Activated CD4-positive, alpha-beta memory T cell treated with anti-CD3 and anti-CD28 coated beads for 36 hours (primary cell): ENCODE data around the gene CSPG4. TPM values are rescaled to one million over a fixed set of nuclear protein-coding genes. Genes with fewer than 3 reads are reported as not detected.
A peak's percentile ranks its signal among the peaks of the same experiment; 100 is the strongest.
"Not testable (repeated sequence)": the region's sequence is repeated elsewhere in the genome, so short reads cannot be mapped to it uniquely, and the experiment has no call there.

Experiments used
- CTCF ChIA-PET: fragments of 350-600 bp; sonication (Branson Sonifier 250); formaldehyde crosslinking; loops from one replicate; lab custom pipeline; 2021; ENCODE audit warnings: antibody characterized with exemption, inconsistent platforms; lab: Charles Lee
- POLR2A ChIA-PET: fragments of 350-600 bp; sonication (Branson Sonifier 250); formaldehyde crosslinking; loops from one replicate; lab custom pipeline; 2021; ENCODE audit warnings: antibody characterized with exemption; lab: Charles Lee
- DNase-seq: peaks from one replicate; pipeline ENCODE4 v3.0.0-alpha.2; 2020
- H3K27ac Mint-ChIP-seq: one replicate; pipeline ENCODE4 v1.8.0; 2021; ENCODE audit warnings: mixed read lengths
- H3K27me3 Mint-ChIP-seq: one replicate; pipeline ENCODE4 v1.8.0; 2021; ENCODE audit warnings: mixed read lengths
- H3K36me3 Mint-ChIP-seq: one replicate; pipeline ENCODE4 v1.8.0; 2021; ENCODE audit warnings: mixed read lengths
- H3K4me1 Mint-ChIP-seq: one replicate; pipeline ENCODE4 v1.8.0; 2021; ENCODE audit warnings: low read depth, mixed read lengths
- H3K4me3 Mint-ChIP-seq: one replicate; pipeline ENCODE4 v1.8.0; 2021; ENCODE audit warnings: mild to moderate bottlenecking, mixed read lengths
- H3K9me3 Mint-ChIP-seq: one replicate; pipeline ENCODE4 v1.8.0; 2021; ENCODE audit warnings: mixed read lengths
- intact Hi-C: fragments of 100-400 bp; cut with micrococcal nuclease; formaldehyde crosslinking; loops from one replicate; pipeline ENCODE4 v1.15.1; 2023
- total RNA-seq, 2 experiments: library from RNA; stranded (reverse); gene quantifications; one replicate each; pipeline ENCODE4 v1.2.3, GENCODE V29; 2021

Gene CSPG4
- total RNA-seq, 2 experiments from 2014 or later = not detected

GRCh38 chr15:75751891-75752290, 39.2 kb upstream of the CSPG4 start:
- ChIA-PET POLR2A (no interaction called here), CTCF (no interaction called here)
- Mint-ChIP-seq H3K4me1 (peaks cover 10% of the 10 kb centered on the region), H3K9me3 (no peaks in the 10 kb centered on the region), H3K27ac (no peak overlapping the region), H3K27me3 (peaks cover 2% of the 10 kb centered on the region), H3K36me3 (no peaks in the 10 kb centered on the region), H3K4me3 (no peak overlapping the region)
- no peak for DNase-seq
- intact Hi-C loops = no loop called here

GRCh38 chr15:75751116-75751875, 38.6 kb upstream of the CSPG4 start:
- Mint-ChIP-seq H3K9me3 (no peaks in the 10 kb centered on the region), H3K36me3 (no peaks in the 10 kb centered on the region), H3K27ac (no peak overlapping the region), H3K4me3 (no peak overlapping the region), H3K27me3 (peaks cover 5% of the 10 kb centered on the region), H3K4me1 (peaks cover 10% of the 10 kb centered on the region)
- ChIA-PET POLR2A (no interaction called here), CTCF (interaction anchor here (0.9 kb wide), 1 partner anchor 19 kb away, joined by 3 read pairs; no protein-coding TSS in a partner anchor)
- DNase-seq = no peak
- intact Hi-C loops = no loop called here

DNA sequence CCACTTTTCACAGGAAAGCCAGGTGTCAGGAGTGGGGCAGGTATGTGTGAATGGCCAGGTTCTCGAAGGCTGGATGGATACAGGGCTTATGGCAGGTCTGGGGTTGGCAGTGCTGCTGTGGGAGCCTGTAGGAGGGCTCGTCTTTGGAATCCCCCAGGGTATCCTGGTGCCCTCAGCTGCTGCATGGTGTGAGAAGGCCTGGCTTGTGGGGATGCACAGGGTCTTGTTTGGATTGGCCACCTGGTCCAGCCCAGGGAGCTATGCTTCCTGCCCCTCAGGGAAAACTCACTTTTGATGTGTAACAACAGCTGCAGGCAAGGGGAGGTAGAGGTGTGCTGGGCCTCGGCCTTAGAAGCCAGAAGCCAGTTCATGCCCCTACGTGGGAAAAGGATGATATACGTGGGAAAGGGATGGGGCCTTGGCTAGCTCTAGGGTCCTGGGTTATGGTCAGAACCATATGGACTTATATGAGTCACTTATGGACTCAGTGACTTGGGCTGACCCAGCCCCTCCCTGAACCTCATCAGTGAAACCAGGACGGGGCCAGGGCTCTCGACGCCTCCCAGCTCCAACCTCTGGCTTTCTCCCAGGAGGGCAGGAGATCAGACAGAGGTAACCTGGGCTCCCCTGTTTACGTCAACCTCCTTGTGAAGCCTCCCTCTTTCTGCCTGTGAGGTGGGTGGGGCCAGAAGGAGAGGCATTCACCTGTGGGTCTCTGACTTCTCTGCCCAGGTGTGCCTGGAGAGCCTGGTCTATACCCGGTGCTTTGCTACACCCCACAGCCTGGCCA, 37.8 kb upstream of the CSPG4 start:
- CTCF ChIA-PET = interaction anchor here (0.9 kb wide), 1 partner anchor 18 kb away, joined by 3 read pairs; no protein-coding TSS in a partner anchor
- no peak overlapping the region for H3K27ac Mint-ChIP-seq
- intact Hi-C loops = no loop called here
- peaks cover 10% of the 10 kb centered on the region for H3K4me1 Mint-ChIP-seq
- peaks cover 5% of the 10 kb centered on the region for H3K27me3 Mint-ChIP-seq
- no peaks in the 10 kb centered on the region for H3K36me3 Mint-ChIP-seq
- no peak for DNase-seq
- no peak overlapping the region for H3K4me3 Mint-ChIP-seq
- no peaks in the 10 kb centered on the region for H3K9me3 Mint-ChIP-seq
- POLR2A ChIA-PET = no interaction called here

GRCh38 chr15:75749820-75750219, 37.2 kb upstream of the CSPG4 start:
- no peaks in the 10 kb centered on the region for H3K36me3 Mint-ChIP-seq
- no peaks in the 10 kb centered on the region for H3K9me3 Mint-ChIP-seq
- H3K27ac Mint-ChIP-seq = no peak overlapping the region
- no peak for DNase-seq
- intact Hi-C loops = no loop called here
- ChIA-PET POLR2A (no interaction called here), CTCF (no interaction called here)
- peaks cover 10% of the 10 kb centered on the region for H3K4me1 Mint-ChIP-seq
- no peak overlapping the region for H3K4me3 Mint-ChIP-seq
- peaks cover 6% of the 10 kb centered on the region for H3K27me3 Mint-ChIP-seq

DNA sequence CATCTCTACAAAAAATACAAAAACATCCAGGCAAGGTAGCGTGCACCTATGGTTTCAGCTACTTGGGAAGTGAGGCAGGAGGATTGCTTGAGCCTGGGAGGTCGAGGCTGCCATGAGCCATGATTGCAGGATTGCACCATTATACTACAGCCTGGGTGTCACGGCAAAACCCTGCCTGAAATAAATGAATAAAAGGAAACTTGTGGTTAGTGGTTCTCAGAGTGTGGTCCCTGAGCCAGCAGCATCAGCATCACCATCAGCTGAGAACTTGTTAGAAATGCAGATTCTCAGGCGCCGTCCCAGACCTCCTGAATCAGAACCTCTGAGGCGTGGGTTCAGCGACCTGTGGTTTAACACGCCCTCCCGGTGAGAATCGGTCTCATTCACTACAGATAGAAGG, 36.2 kb upstream of the CSPG4 start:
- H3K36me3 Mint-ChIP-seq, POLR2A ChIA-PET, intact Hi-C loops, H3K27ac Mint-ChIP-seq, H3K9me3 Mint-ChIP-seq, H3K4me3 Mint-ChIP-seq, H3K27me3 Mint-ChIP-seq: not testable (repeated sequence)
- H3K4me1 Mint-ChIP-seq = peaks cover 10% of the 10 kb centered on the region
- DNase-seq = peak; percentile 67
- CTCF ChIA-PET = interaction anchor here (0.6 to 1.1 kb wide), 2 partner anchors 63 to 109 kb away, joined by 3 read pairs; partner anchors contain the start of gene IMP3

DNA sequence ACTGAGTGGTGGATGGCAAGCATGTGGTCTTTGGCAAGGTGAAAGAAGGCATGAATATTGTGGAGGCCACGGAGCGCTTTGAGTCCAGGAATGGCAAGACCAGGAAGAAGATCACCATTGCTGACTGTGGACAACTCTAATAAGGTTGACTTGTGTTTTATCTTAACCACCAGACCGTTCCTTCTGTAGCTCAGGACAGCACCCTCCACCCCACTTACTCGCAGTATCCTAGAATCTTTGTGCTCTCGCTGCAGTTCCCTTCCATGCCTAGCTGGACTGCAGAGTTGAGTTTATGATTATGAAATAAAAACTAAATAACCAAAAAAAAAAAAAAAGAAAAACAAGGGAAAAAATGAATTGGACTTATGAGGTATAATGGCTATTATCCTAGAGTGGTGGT, 34.5 kb upstream of the CSPG4 start:
- POLR2A ChIA-PET, intact Hi-C loops, H3K27ac Mint-ChIP-seq, DNase-seq, H3K27me3 Mint-ChIP-seq, H3K36me3 Mint-ChIP-seq, H3K9me3 Mint-ChIP-seq, H3K4me3 Mint-ChIP-seq: not testable (repeated sequence)
- CTCF ChIA-PET = interaction anchor here (1.5 kb wide), 1 partner anchor 11 kb away, joined by 6 read pairs; no protein-coding TSS in a partner anchor
- H3K4me1 Mint-ChIP-seq = peaks cover 10% of the 10 kb centered on the region

DNA sequence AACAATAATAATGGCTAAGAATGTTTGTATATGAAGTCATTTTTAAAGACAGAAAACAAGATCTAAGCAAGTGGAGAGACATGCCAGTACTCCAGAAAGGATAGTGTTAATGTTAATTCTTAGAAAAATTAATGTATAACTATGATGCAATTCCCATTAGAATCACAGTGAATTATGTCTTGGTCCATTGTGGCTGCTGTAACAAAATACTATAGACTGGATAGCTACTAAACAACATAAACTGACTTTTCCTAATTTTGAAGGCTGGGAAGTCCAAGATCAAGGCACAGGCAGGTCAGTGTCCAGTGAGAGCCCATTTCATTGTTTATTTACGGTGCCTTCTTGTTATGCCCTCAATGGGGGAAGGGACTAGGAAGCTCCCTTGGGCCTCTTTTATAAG, 32.7 kb upstream of the CSPG4 start:
- Mint-ChIP-seq H3K4me3 (no peak overlapping the region), H3K4me1 (peaks cover 10% of the 10 kb centered on the region), H3K36me3 (no peaks in the 10 kb centered on the region), H3K9me3 (no peaks in the 10 kb centered on the region), H3K27me3 (peaks cover 6% of the 10 kb centered on the region), H3K27ac (no peak overlapping the region)
- intact Hi-C loops = no loop called here
- DNase-seq = no peak
- ChIA-PET CTCF (interaction anchor here (1.0 kb wide), 1 partner anchor 12 kb away, joined by 5 read pairs; no protein-coding TSS in a partner anchor), POLR2A (no interaction called here)

GRCh38 chr15:75742346-75742745, 29.7 kb upstream of the CSPG4 start:
- H3K4me3 Mint-ChIP-seq, H3K9me3 Mint-ChIP-seq, H3K27ac Mint-ChIP-seq, H3K27me3 Mint-ChIP-seq, H3K4me1 Mint-ChIP-seq, intact Hi-C loops, DNase-seq, H3K36me3 Mint-ChIP-seq: not testable (repeated sequence)
- POLR2A ChIA-PET = interaction anchor here (0.6 kb wide), 1 partner anchor 280 kb away, joined by 4 read pairs; no protein-coding TSS in a partner anchor
- CTCF ChIA-PET = interaction anchor here (1.3 to 1.7 kb wide), 2 partner anchors 14 to 60 kb away, joined by 3 to 5 read pairs; no protein-coding TSS in a partner anchor

DNA sequence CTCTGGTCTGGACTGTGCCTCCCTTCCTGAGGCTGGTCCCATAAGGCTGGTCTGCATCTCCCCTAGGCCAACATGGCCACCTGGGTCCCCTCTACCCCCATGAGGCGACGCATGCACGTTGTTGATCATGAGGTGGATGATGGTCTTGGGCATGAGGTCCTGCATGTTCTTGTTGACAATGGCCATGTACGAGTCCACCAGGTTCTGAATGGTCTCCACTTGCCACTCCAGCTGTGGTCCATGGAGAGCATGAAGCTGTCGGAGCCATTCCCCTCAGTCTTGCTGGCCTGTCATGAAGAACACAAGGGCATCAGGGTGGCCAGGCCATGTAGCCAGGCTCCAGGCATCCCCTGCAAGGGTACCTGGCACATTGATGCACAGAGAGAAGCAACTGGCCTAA, 27.1 kb upstream of the CSPG4 start:
- ChIA-PET CTCF (interaction anchor here (1.1 to 1.4 kb wide), 2 partner anchors 10 to 36 kb away, joined by 4 read pairs; no protein-coding TSS in a partner anchor), POLR2A (no interaction called here)
- no peaks in the 10 kb centered on the region for H3K36me3 Mint-ChIP-seq
- peaks cover 2% of the 10 kb centered on the region for H3K27me3 Mint-ChIP-seq
- H3K4me1 Mint-ChIP-seq = peaks cover 3% of the 10 kb centered on the region
- intact Hi-C loops = no loop called here
- no peak overlapping the region for H3K27ac Mint-ChIP-seq
- no peaks in the 10 kb centered on the region for H3K9me3 Mint-ChIP-seq
- H3K4me3 Mint-ChIP-seq = peak overlapping the region; percentile 16
- no peak for DNase-seq

DNA sequence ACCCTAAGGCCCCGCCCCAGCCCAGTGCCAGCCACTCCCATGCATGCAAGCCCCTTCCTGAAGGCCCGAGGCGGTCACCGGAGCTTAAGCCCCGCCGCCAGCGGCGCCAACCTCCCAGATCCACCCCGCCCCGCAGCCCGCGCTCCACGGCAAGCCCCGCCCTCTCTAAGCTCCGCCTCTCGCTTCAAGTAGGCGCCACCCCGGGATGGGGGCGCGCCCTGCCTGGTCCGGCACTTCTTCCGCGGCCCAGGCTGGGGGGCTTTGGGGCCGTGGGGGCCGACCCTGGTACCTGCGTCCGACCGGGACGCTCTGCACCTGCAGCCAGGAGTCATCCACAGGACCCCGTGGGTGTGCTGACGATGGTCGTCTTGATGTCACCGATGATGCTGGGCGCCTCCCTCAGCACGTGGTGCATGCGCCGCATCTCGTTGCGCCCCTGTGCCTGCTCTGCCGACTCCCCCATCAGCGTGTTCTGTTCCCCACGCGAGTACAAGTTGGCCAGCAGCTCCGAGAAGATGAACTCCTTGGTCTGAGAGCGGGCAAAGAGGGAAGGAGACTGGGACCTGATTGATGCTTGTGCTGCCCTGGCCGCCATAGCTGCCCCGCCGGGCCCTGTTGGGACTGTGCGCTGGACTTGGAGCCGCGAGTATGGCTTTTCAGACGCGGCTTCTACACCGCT, 26.1 kb upstream of the CSPG4 start:
- H3K27me3 Mint-ChIP-seq = peaks cover 2% of the 10 kb centered on the region
- H3K4me3 Mint-ChIP-seq = peak overlapping the region; percentile 72
- no peaks in the 10 kb centered on the region for H3K9me3 Mint-ChIP-seq
- ChIA-PET POLR2A (interaction anchor here (0.9 to 1.4 kb wide), 2 partner anchors 20 to 104 kb away, joined by 3 to 6 read pairs; no protein-coding TSS in a partner anchor), CTCF (interaction anchor here (0.7 to 1.4 kb wide), 3 partner anchors 9 to 113 kb away, joined by 3 to 4 read pairs (median 3); partner anchors contain the start of gene SNUPN)
- H3K27ac Mint-ChIP-seq = no peak overlapping the region
- peaks cover 3% of the 10 kb centered on the region for H3K4me1 Mint-ChIP-seq
- peak; percentile 94 for DNase-seq
- H3K36me3 Mint-ChIP-seq = no peaks in the 10 kb centered on the region
- intact Hi-C loops = no loop called here

DNA sequence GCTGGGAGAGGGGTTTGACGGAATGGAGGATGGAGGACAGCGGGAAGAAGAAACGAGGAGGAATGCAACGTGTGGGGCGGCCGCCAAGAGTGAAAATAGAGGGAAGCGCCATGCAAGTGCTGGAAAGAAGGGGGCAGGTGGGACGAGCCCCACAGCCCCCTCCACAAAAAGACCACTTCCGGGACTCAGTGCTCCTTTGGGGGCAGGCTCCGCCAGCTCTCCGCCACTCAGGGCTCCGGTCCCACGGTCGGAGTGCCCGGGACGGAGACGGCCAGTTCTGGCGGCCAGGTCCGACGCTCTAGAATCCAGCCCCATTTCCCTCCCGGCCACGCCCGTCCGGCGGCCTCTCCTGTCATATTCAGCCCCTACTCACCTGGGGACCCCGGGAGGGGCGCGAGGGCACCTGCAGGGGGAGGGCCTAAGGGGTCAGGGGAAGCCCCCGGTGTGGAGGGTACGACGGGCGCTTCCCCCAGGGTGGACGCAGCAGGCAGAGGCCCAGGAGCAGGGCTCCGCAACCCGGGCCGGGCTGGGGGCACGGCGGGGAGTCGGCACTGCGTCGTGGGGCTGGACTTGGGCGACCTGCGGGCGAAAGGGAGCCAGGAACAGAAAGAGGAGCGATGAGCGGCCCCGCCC, 25.5 kb upstream of the CSPG4 start:
- Mint-ChIP-seq H3K27ac (no peak overlapping the region), H3K4me1 (peaks cover 3% of the 10 kb centered on the region), H3K27me3 (peaks cover 2% of the 10 kb centered on the region), H3K4me3 (peak overlapping the region; percentile 72), H3K9me3 (no peaks in the 10 kb centered on the region), H3K36me3 (no peaks in the 10 kb centered on the region)
- intact Hi-C loops = no loop called here
- POLR2A ChIA-PET = interaction anchor here (0.9 to 1.4 kb wide), 2 partner anchors 21 to 104 kb away, joined by 3 to 6 read pairs; no protein-coding TSS in a partner anchor
- CTCF ChIA-PET = interaction anchor here (1.1 kb wide), 1 partner anchor 72 kb away, joined by 3 read pairs; no protein-coding TSS in a partner anchor
- no peak for DNase-seq
